Measurements from ENCODE around the gene SUSD4. TPM values are rescaled to one million over a fixed set of nuclear protein-coding genes. Genes with fewer than 3 reads are reported as not detected.

The SUSD4 gene
- total and polyA plus RNA-seq, 2 of the 4 experiments (the other 2 are of a cell fraction): 1.8 to 2.7 TPM

DNA sequence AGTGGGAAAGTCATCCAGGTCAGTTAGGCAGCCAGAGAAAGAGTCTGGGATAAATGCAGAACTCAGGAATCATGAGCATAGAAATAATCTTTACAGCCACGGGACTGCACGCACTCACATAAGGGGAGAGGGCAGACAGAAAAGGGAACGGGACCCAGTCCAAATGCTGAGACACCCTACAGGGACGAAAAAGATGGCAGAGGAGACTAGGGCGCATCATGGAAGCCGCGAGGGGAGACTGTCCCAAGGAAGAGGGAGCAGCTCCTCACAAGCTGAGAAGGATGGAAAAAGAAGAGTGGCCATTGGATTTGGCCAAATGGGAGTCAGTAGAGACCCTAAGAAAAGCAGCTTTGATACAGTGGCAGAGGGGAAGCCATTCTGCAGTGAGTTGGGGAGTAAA, 118.0 kb downstream of the SUSD4 start:
- no peak overlapping the region for H3K4me2 ChIP-seq (ENCODE audit: low read depth, low read length)
- no peak overlapping the region for H2BK5ac ChIP-seq (ENCODE audit: low read depth, low read length, poor library complexity, severe bottlenecking)
- dilution Hi-C loops (cut with HindIII; ENCODE audit: low sequenced_read_pairs, unreplicated experiment): no loop called here
- H2AK9ac ChIP-seq (replicated peaks; ENCODE audit: low read depth, low read length, poor library complexity): no peak overlapping the region
- no peak overlapping the region for H2BK120ac ChIP-seq (ENCODE audit: low read depth, low read length)
- H4K91ac ChIP-seq (ENCODE audit: insufficient read depth, low read depth, low read length): no peak overlapping the region
- no peak overlapping the region for H3K9ac ChIP-seq (ENCODE audit: low read depth, low read length)
- H4K8ac ChIP-seq (ENCODE audit: low read depth in 2 of 2, low read length in 2 of 2): no peak overlapping the region
- H3K56ac ChIP-seq (ENCODE audit: extremely low read depth, insufficient read depth, low read length): no peak overlapping the region
- no peak for ATAC-seq (ENCODE audit: low read depth)
- H4K5ac ChIP-seq (ENCODE audit: low read depth, low read length): no peak overlapping the region
- 92% methylated on average over 6 of the region's 7 CpGs; no CpG with 5 or more reads in 1 of the 2 experiments for WGBS, 2 experiments (ENCODE audit: extremely low coverage in 2 of 2, insufficient read length in 1 of 2)
- no peaks in the 10 kb centered on the region for H3K9me1 ChIP-seq (ENCODE audit: insufficient read depth, low read length)
- H3K36me3 ChIP-seq (ENCODE audit: control insufficient read depth, insufficient read depth, low read length): no peaks in the 10 kb centered on the region
- H3K23ac ChIP-seq (ENCODE audit: low read depth, low read length): no peak overlapping the region
- in situ Hi-C loops (cut with MboI; ENCODE audit: low sequenced_read_pairs): no loop called here
- no peak for DNase-seq
- H3K4me1 ChIP-seq (ENCODE audit: control insufficient read depth, insufficient read depth, low read length): no peaks in the 10 kb centered on the region
- POLR2A ChIA-PET (ENCODE audit: unreplicated experiment): no interaction called here
- CTCF ChIA-PET: no interaction called here
- H3K27me3 ChIP-seq (ENCODE audit: control insufficient read depth, insufficient read depth, low read length): peaks cover 20% of the 10 kb centered on the region
- no peaks in the 10 kb centered on the region for H3K79me1 ChIP-seq (ENCODE audit: low read depth in 1 of 2, low read length in 2 of 2)
- no peak overlapping the region for H2BK15ac ChIP-seq (ENCODE audit: low read depth, low read length)
- no peak overlapping the region for H3K4me3 ChIP-seq (ENCODE audit: insufficient read depth, low read depth, low read length)
- TF ChIP-seq BHLHE40 (IDR thresholded peaks at IDR 0.05; ENCODE audit: low read depth, low read length) (no peak), RCOR1 (IDR thresholded peaks at IDR 0.05; ENCODE audit: insufficient replicate concordance, low read length) (no peak), MAFK (IDR thresholded peaks at IDR 0.05; ENCODE audit: low read depth, low read length) (no peak)
- TF ChIP-seq, protein P1, sequence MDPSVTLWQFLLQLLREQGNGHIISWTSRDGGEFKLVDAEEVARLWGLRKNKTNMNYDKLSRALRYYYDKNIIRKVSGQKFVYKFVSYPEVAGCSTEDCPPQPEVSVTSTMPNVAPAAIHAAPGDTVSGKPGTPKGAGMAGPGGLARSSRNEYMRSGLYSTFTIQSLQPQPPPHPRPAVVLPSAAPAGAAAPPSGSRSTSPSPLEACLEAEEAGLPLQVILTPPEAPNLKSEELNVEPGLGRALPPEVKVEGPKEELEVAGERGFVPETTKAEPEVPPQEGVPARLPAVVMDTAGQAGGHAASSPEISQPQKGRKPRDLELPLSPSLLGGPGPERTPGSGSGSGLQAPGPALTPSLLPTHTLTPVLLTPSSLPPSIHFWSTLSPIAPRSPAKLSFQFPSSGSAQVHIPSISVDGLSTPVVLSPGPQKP (IDR thresholded peaks at IDR 0.05; ENCODE audit: borderline replicate concordance, low read depth, low read length): no peak
- no peaks in the 10 kb centered on the region; the same call in 1 of the 2 replicates for H4K20me1 ChIP-seq (ENCODE audit: insufficient read depth, low read length)
- BruUV-seq (replicated peaks): no TSS peak
- intact Hi-C loops (cut with micrococcal nuclease): loop anchor here (2.0 kb wide), 1 partner anchor 113 kb away; no protein-coding TSS in a partner anchor
- no peak overlapping the region for H3K14ac ChIP-seq (replicated peaks; ENCODE audit: low read depth, low read length)
- no peaks in the 10 kb centered on the region for H3K9me3 ChIP-seq (ENCODE audit: control insufficient read depth, insufficient read depth, low read length)
- no peak overlapping the region for H2AFZ ChIP-seq (replicated peaks; ENCODE audit: low read length, poor library complexity)
- no peak overlapping the region for H3K27ac ChIP-seq (ENCODE audit: insufficient read depth, low read length)
- no peak overlapping the region for H2BK20ac ChIP-seq (ENCODE audit: low read depth, low read length)
- H3K4ac ChIP-seq (ENCODE audit: low read depth, low read length): no peak overlapping the region
- no peak overlapping the region for H2AK5ac ChIP-seq (ENCODE audit: low read depth, low read length)
- no peak overlapping the region for H3K18ac ChIP-seq (ENCODE audit: low read depth, low read length)
